OCI-LY7 (cell line): ENCODE results near the gene NSD1.
"Not testable (repeated sequence)": the region's sequence is repeated elsewhere in the genome, so short reads cannot be mapped to it uniquely, and the experiment has no call there.

Experiments
- EZH2phosphoT487 ChIP-seq: fragments of 200-600 bp; sonication (generic); IDR thresholded peaks from 2 replicates; pipeline ENCODE4 v1.6.1; 2018; ENCODE audit warnings: low read depth, borderline replicate concordance, mild to moderate bottlenecking, mixed run types, antibody characterized with exemption, low read length, moderate library complexity, mixed read lengths
- TF ChIP-seq, protein P1 (sequence below): fragments of 200-600 bp; sonication (generic); conservative IDR thresholded peaks from 2 replicates; pipeline ENCODE4 v1.5.1; 2014; ENCODE audit warnings: mild to moderate bottlenecking, antibody characterized with exemption, low read length, moderate library complexity, mixed read lengths

DNA sequence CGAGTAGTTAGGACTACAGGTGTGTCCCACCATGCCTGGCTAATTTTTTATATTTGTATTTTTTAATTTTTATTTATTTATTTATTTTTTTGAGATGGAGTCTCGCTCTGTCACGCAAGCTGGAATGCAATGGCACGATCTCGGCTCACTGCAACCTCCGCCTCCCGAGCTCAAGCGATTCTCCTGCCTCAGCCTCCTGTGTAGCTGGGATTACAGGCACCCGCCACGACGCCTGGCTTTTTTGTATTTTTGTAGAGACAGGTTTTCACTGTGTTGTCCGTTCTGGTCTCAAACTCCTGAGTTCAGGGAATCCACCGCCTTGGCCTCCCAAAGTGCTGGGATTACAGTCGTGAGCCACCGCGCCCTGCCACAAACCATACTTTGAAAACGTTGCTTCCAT is 16.5 kb downstream of the NSD1 start:
- TF ChIP-seq, protein P1, sequence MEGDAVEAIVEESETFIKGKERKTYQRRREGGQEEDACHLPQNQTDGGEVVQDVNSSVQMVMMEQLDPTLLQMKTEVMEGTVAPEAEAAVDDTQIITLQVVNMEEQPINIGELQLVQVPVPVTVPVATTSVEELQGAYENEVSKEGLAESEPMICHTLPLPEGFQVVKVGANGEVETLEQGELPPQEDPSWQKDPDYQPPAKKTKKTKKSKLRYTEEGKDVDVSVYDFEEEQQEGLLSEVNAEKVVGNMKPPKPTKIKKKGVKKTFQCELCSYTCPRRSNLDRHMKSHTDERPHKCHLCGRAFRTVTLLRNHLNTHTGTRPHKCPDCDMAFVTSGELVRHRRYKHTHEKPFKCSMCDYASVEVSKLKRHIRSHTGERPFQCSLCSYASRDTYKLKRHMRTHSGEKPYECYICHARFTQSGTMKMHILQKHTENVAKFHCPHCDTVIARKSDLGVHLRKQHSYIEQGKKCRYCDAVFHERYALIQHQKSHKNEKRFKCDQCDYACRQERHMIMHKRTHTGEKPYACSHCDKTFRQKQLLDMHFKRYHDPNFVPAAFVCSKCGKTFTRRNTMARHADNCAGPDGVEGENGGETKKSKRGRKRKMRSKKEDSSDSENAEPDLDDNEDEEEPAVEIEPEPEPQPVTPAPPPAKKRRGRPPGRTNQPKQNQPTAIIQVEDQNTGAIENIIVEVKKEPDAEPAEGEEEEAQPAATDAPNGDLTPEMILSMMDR = not testable (repeated sequence)
- not testable (repeated sequence) for TF ChIP-seq EZH2phosphoT487
